OCI-LY3 (cell line): ENCODE measurements around the gene MYRF.
A peak's percentile ranks its signal among the peaks of the same experiment; 100 is the strongest.

ENCODE experiments used
- H2AFZ ChIP-seq: fragments of 200-600, 300-600 bp; shearing (Covaris generic); 2 replicates; pipeline ENCODE4 v1.6.0; 2014; ENCODE audit warnings: antibody characterized with exemption, low read depth, low read length
- H3K27ac ChIP-seq: fragments of 200-600, 300-600 bp; sonication (generic); 2 replicates; pipeline ENCODE4 v1.5.1; 2014; ENCODE audit warnings: mild to moderate bottlenecking, low read length, moderate library complexity, mixed read lengths
- H3K27me3 ChIP-seq: fragments of 200-600, 300-600 bp; sonication (generic); 2 replicates; pipeline ENCODE4 v1.6.1; 2014; ENCODE audit warnings: low read depth, low read length, mixed read lengths
- H3K36me3 ChIP-seq: fragments of 200-600, 300-600 bp; sonication (generic); replicated peaks from 2 replicates; pipeline ENCODE3; 2014; ENCODE audit warnings: low read depth, low read length, mixed read lengths
- H3K4me1 ChIP-seq: fragments of 300-600, 200-600 bp; sonication (generic); 2 replicates; pipeline ENCODE4 v1.6.1; 2014; ENCODE audit warnings: low read length, mixed read lengths
- H3K4me2 ChIP-seq: fragments of 200-600, 300-600 bp; sonication (generic); 2 replicates; pipeline ENCODE4 v1.6.1; 2014; ENCODE audit warnings: low read length, mixed read lengths
- H3K4me3 ChIP-seq: fragments of 300-600, 200-600 bp; sonication (generic); 2 replicates; pipeline ENCODE4 v1.5.1; 2014; ENCODE audit warnings: antibody characterized with exemption, mild to moderate bottlenecking, low read length, moderate library complexity
- H3K79me2 ChIP-seq: fragments of 300-600, 200-600 bp; shearing (Covaris generic); 2 replicates; pipeline ENCODE4 v1.6.1; 2014; ENCODE audit warnings: mild to moderate bottlenecking, low read length, mixed read lengths
- H3K9ac ChIP-seq: fragments of 300-600, 200-600 bp; shearing (Covaris generic); 2 replicates; pipeline ENCODE4 v1.6.0; 2014; ENCODE audit warnings: mild to moderate bottlenecking, low read length, moderate library complexity
- H3K9me3 ChIP-seq: fragments of 200-600, 300-600 bp; shearing (Covaris generic); 2 replicates; pipeline ENCODE4 v1.6.1; 2014; ENCODE audit warnings: low read length, mixed read lengths; ENCODE audit not compliant: insufficient read depth
- H4K20me1 ChIP-seq: fragments of 200-600, 300-600 bp; sonication (generic); 2 replicates; pipeline ENCODE4 v1.6.1; 2016; ENCODE audit warnings: low read length, mixed read lengths; ENCODE audit not compliant: insufficient read depth
- EZH2phosphoT487 ChIP-seq: fragments of 200-600 bp; shearing (Covaris generic); IDR thresholded peaks from 2 replicates; pipeline ENCODE4 v1.6.1; 2018; ENCODE audit warnings: antibody characterized with exemption, mixed run types, low read depth
- TF ChIP-seq, protein P1 (sequence below): fragments of 200-600, 300-600 bp; sonication (generic); IDR thresholded peaks from 2 replicates; pipeline ENCODE4 v1.5.1; 2014; ENCODE audit warnings: antibody characterized with exemption, low read length, low read depth

MYRF gene

GRCh38 chr11:61814958-61815789, 62.7 kb downstream of the MYRF start:
- H3K79me2 ChIP-seq = peaks cover 42% of the 10 kb centered on the region
- H3K9me3 ChIP-seq = no peaks in the 10 kb centered on the region
- H3K27me3 ChIP-seq = no peaks in the 10 kb centered on the region
- peak overlapping the region; percentile 91 for H3K4me3 ChIP-seq
- H3K36me3 ChIP-seq = peaks cover 38% of the 10 kb centered on the region
- H3K4me1 ChIP-seq = peaks cover 17% of the 10 kb centered on the region
- peak overlapping the region; percentile 89 for H3K9ac ChIP-seq
- H4K20me1 ChIP-seq = no peaks in the 10 kb centered on the region
- peak overlapping the region; percentile 83 for H3K27ac ChIP-seq
- TF ChIP-seq, protein P1, sequence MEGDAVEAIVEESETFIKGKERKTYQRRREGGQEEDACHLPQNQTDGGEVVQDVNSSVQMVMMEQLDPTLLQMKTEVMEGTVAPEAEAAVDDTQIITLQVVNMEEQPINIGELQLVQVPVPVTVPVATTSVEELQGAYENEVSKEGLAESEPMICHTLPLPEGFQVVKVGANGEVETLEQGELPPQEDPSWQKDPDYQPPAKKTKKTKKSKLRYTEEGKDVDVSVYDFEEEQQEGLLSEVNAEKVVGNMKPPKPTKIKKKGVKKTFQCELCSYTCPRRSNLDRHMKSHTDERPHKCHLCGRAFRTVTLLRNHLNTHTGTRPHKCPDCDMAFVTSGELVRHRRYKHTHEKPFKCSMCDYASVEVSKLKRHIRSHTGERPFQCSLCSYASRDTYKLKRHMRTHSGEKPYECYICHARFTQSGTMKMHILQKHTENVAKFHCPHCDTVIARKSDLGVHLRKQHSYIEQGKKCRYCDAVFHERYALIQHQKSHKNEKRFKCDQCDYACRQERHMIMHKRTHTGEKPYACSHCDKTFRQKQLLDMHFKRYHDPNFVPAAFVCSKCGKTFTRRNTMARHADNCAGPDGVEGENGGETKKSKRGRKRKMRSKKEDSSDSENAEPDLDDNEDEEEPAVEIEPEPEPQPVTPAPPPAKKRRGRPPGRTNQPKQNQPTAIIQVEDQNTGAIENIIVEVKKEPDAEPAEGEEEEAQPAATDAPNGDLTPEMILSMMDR = no peak
- TF ChIP-seq EZH2phosphoT487 = no peak
- peak overlapping the region; percentile 81 for H3K4me2 ChIP-seq
- no peak overlapping the region for H2AFZ ChIP-seq

GRCh38 chr11:61815790-61816735, 63.6 kb downstream of the MYRF start:
- peaks cover 42% of the 10 kb centered on the region for H3K79me2 ChIP-seq
- TF ChIP-seq EZH2phosphoT487 = no peak
- TF ChIP-seq, protein P1 = no peak

DNA sequence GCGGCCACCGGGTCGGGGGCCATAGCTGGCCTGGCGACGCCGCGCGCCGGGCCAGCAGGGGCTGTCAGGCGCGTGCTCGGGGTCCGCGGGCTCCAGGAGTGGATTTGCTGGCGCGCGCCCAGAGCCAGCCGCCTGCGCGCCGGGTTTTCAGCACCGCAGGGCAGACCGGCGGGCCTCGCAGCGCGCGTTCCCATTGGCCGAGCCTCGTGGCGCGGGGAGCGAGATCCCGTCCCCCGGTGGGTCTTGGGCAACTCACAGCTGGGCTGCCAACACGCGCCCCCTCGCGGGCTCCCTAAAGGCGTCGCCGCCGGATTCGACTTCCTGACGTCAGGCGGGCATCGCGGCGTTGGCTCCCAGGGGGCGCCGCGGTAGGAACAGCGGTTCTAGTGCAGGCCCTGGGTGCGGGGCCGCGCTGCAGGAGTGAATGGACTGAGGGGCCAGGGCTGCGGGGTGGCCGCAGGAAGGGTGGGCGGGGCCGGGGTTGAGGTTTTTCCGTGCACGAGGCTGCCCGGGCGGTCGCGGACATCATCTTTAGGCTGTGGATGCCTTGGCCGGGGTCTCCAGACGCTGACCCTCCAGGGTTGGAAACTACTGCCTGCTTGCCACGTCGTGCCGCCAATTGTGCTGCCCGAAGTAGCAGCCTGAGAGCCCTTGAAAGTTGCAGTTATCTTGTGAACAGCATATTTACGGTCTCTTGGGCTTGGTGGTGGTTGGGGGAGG, 64.5 kb downstream of the MYRF start, which contains the start of gene FADS1:
TSS of gene FADS1 (minus strand) at position 268 of the 720 bp plus-strand sequence. CDS start at position 194, 74 bp downstream.
- H2AFZ ChIP-seq = 0 out of 2 replicates have a peak within 1 kb of the TSS, but pooled peaks have one; percentile 9
- H3K4me1 ChIP-seq = peaks cover 17% of the 10 kb centered on the region
- H3K27me3 ChIP-seq = no peaks in the 10 kb centered on the region
- H3K27ac ChIP-seq = peak within 1 kb of the TSS; percentile 83
- peak within 1 kb of the TSS; percentile 89 for H3K9ac ChIP-seq
- TF ChIP-seq, protein P1 = peak; percentile 72
- no peak for TF ChIP-seq EZH2phosphoT487
- H3K9me3 ChIP-seq = no peaks in the 10 kb centered on the region
- H3K36me3 ChIP-seq = peaks cover 26% of the 10 kb centered on the region
- peaks cover 42% of the 10 kb centered on the region for H3K79me2 ChIP-seq
- H4K20me1 ChIP-seq = no peaks in the 10 kb centered on the region
- peak within 1 kb of the TSS; percentile 81 for H3K4me2 ChIP-seq
- peak within 1 kb of the TSS; percentile 91 for H3K4me3 ChIP-seq

More at GRCh38 chr11:61815790-61816735, 63.6 kb downstream of the MYRF start:
- Histone ChIP-seq H3K4me3 (peak overlapping the region; percentile 91), H3K27ac (peak overlapping the region; percentile 83), H3K4me1 (peaks cover 17% of the 10 kb centered on the region), H4K20me1 (no peaks in the 10 kb centered on the region), H3K27me3 (no peaks in the 10 kb centered on the region), H2AFZ (no peak overlapping the region), H3K9ac (peak overlapping the region; percentile 89), H3K4me2 (peak overlapping the region; percentile 81), H3K9me3 (no peaks in the 10 kb centered on the region), H3K36me3 (peaks cover 29% of the 10 kb centered on the region)
